AG04450 (cell line): ENCODE measurements around the gene SCN9A. TPM values are rescaled to one million over a fixed set of nuclear protein-coding genes. Genes with fewer than 3 reads are reported as not detected.

Experiments used
- CTCF ChIA-PET: fragments of 300-600, 350-600 bp; formaldehyde crosslinking; extraction: SDS; loops from one replicate; lab custom pipeline; 2022; ENCODE audit warnings: antibody characterized with exemption, inconsistent platforms; lab: Charles Lee
- POLR2A ChIA-PET: fragments of 350-600 bp; formaldehyde crosslinking; extraction: SDS; loops from one replicate; lab custom pipeline; 2021; ENCODE audit warnings: antibody characterized with exemption, inconsistent platforms; lab: Yijun Ruan, JAX
- DNase-seq: peaks from one replicate; pipeline ENCODE4 v3.0.0-alpha.2; 2011; ENCODE audit warnings: low read depth, low spot score
- H3K27ac ChIP-seq: one replicate; pipeline ENCODE4 v1.5.1; 2012; ENCODE audit warnings: low read depth, low read length, control low read depth
- H3K27me3 ChIP-seq: one replicate; pipeline ENCODE4 v1.6.0; 2012; ENCODE audit warnings: low read length; ENCODE audit not compliant: control insufficient read depth, insufficient read depth
- H3K4me3 ChIP-seq: 2 replicates; pipeline ENCODE4 v1.5.1; 2011; ENCODE audit warnings: mild to moderate bottlenecking, low read depth, low read length, control low read depth
- H3K9me3 ChIP-seq: 2 replicates; pipeline ENCODE4 v1.5.1; 2012; ENCODE audit warnings: low read length; ENCODE audit not compliant: control insufficient read depth, insufficient read depth
- polyA plus RNA-seq: library from polyadenylated mRNA; depleted of rRNA; stranded (reverse); fragments of >200 nt; gene quantifications from 2 replicates; pipeline ENCODE4 v1.2.3, GENCODE V29; 2011
- TF ChIP-seq, protein P1 (sequence below): IDR thresholded peaks from 2 replicates; pipeline ENCODE4 v1.5.1; 2011; ENCODE audit warnings: low read depth, low read length, control low read depth, inconsistent platforms

SCN9A gene
- polyA plus RNA-seq, 1 experiment: 56.8 TPM

DNA sequence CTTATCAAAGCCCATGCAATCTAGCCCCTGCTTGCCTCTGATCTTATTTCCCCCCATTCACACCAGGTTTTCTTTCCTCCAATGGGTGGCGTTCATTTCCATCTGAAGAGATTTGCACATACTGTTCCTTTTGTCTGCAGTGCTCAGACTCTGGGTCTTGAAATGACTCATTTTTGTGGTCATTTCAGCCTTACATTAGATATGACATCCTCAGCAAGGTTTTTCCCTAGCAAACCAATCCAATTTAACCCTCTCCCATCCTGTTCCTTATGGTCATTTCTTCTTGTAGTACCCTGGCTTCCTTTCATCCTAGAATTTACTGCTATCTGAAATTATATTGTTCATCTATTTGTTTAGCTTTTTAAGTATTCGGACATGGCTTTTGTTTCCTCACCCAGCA, 205.4 kb downstream of the SCN9A start:
- Histone ChIP-seq H3K4me3 (no peak overlapping the region), H3K27ac (no peak overlapping the region), H3K9me3 (no peaks in the 10 kb centered on the region), H3K27me3 (no peaks in the 10 kb centered on the region)
- TF ChIP-seq, protein P1, sequence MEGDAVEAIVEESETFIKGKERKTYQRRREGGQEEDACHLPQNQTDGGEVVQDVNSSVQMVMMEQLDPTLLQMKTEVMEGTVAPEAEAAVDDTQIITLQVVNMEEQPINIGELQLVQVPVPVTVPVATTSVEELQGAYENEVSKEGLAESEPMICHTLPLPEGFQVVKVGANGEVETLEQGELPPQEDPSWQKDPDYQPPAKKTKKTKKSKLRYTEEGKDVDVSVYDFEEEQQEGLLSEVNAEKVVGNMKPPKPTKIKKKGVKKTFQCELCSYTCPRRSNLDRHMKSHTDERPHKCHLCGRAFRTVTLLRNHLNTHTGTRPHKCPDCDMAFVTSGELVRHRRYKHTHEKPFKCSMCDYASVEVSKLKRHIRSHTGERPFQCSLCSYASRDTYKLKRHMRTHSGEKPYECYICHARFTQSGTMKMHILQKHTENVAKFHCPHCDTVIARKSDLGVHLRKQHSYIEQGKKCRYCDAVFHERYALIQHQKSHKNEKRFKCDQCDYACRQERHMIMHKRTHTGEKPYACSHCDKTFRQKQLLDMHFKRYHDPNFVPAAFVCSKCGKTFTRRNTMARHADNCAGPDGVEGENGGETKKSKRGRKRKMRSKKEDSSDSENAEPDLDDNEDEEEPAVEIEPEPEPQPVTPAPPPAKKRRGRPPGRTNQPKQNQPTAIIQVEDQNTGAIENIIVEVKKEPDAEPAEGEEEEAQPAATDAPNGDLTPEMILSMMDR: no peak
- ChIA-PET POLR2A (no interaction called here), CTCF (interaction anchor here (0.5 to 0.9 kb wide), 2 partner anchors 10 to 114 kb away, joined by 3 to 7 read pairs; no protein-coding TSS in a partner anchor)
- no peak for DNase-seq

DNA sequence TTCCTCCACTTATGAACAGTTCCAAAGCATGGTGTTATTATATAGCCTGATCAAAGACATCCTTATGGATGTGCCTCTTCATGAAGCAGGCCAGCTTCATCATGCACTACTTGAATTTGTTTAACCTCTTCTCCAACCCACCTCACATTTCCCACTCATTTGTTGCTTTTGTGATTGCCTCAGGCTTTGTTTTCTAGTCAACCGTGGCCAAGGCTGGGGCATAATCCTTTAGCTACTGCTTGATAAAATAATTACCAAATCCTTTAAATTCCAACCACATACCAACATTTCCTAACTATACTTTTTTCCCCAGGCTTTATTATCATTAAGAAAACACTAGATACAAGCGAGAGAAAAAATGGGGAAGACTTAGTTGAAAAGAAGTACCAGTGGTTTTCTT, 208.3 kb downstream of the SCN9A start:
- no peak for DNase-seq
- Histone ChIP-seq H3K27ac (no peak overlapping the region), H3K4me3 (no peak overlapping the region), H3K9me3 (no peaks in the 10 kb centered on the region), H3K27me3 (no peaks in the 10 kb centered on the region)
- ChIA-PET CTCF (interaction anchor here (0.9 kb wide), 1 partner anchor 14 kb away, joined by 3 read pairs; no protein-coding TSS in a partner anchor), POLR2A (no interaction called here)
- TF ChIP-seq, protein P1: no peak

DNA sequence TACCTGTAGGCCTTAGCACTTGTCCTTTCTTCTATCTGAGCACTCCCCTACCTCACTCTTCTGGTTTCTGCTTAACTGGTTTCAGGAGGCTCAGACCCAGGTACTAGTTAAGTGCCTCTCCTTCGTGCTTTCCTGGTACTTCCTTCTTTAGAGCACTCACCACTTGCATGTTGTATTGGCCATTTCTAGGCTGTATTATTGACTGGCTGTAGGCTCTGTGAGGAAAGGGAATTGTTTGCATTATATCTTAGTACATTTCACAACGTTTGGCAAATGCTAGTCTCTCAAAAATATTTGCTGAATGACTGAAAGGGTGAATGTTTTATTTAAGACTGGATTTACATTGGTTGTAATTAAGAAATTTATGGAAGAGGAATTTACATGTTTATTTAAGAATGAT, 212.0 kb downstream of the SCN9A start:
- CTCF ChIA-PET: interaction anchor here (1.4 kb wide), 1 partner anchor 17 kb away, joined by 3 read pairs; no protein-coding TSS in a partner anchor
- no peaks in the 10 kb centered on the region for H3K9me3 ChIP-seq
- no peak overlapping the region for H3K27ac ChIP-seq
- no peak for DNase-seq
- POLR2A ChIA-PET: no interaction called here
- H3K4me3 ChIP-seq: no peak overlapping the region
- no peaks in the 10 kb centered on the region for H3K27me3 ChIP-seq
- TF ChIP-seq, protein P1: no peak

- no peak for DNase-seq
- TF ChIP-seq, protein P1: no peak
- CTCF ChIA-PET: interaction anchor here (0.8 kb wide), 1 partner anchor 101 kb away, joined by 4 read pairs; no protein-coding TSS in a partner anchor
Observed at GRCh38 chr2:166158546-166158945, 217.2 kb downstream of the SCN9A start.

DNA sequence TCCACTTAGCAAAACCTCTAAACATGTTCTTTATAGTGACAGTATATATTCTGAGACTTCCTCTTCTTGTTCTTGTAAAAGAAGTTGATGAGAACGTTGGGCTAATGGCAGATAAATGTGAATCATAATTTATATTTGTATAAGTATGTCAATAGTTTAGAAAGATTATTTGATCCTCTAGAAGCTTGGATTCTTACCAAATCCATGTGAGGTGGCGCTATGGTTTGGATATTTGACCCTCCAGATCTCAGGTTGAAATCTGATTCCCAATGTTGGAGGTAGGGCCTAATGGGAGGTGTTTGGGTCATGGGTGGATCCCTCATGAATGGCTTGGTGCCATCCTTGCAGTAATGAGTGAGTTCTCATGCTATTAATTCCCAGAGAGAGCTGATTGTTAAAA, 218.2 kb downstream of the SCN9A start:
- TF ChIP-seq, protein P1: no peak
- H3K4me3 ChIP-seq: no peak overlapping the region
- no peaks in the 10 kb centered on the region for H3K9me3 ChIP-seq
- CTCF ChIA-PET: interaction anchor here (1.4 kb wide), 1 partner anchor 359 kb away, joined by 6 read pairs; no protein-coding TSS in a partner anchor
- no peak for DNase-seq
- H3K27ac ChIP-seq: no peak overlapping the region
- POLR2A ChIA-PET: interaction anchor here (0.7 kb wide), 1 partner anchor 90 kb away, joined by 5 read pairs; no protein-coding TSS in a partner anchor
- no peaks in the 10 kb centered on the region for H3K27me3 ChIP-seq

More at GRCh38 chr2:166158546-166158945, 217.2 kb downstream of the SCN9A start:
- H3K27ac ChIP-seq: no peak overlapping the region
- POLR2A ChIA-PET: no interaction called here
- no peaks in the 10 kb centered on the region for H3K27me3 ChIP-seq
- no peak overlapping the region for H3K4me3 ChIP-seq
- no peaks in the 10 kb centered on the region for H3K9me3 ChIP-seq
